ENCODE data around the gene FRMD8. TPM values are rescaled to one million over a fixed set of nuclear protein-coding genes. Genes with fewer than 3 reads are reported as not detected.

Gene FRMD8
- total and polyA plus RNA-seq, 9 of the 15 experiments (the other 6 are each of a cell fraction or from before 2014, with no cell fraction given): 4.5 to 54.5 (median 15.8) TPM

- TF ChIP-seq, protein P1, sequence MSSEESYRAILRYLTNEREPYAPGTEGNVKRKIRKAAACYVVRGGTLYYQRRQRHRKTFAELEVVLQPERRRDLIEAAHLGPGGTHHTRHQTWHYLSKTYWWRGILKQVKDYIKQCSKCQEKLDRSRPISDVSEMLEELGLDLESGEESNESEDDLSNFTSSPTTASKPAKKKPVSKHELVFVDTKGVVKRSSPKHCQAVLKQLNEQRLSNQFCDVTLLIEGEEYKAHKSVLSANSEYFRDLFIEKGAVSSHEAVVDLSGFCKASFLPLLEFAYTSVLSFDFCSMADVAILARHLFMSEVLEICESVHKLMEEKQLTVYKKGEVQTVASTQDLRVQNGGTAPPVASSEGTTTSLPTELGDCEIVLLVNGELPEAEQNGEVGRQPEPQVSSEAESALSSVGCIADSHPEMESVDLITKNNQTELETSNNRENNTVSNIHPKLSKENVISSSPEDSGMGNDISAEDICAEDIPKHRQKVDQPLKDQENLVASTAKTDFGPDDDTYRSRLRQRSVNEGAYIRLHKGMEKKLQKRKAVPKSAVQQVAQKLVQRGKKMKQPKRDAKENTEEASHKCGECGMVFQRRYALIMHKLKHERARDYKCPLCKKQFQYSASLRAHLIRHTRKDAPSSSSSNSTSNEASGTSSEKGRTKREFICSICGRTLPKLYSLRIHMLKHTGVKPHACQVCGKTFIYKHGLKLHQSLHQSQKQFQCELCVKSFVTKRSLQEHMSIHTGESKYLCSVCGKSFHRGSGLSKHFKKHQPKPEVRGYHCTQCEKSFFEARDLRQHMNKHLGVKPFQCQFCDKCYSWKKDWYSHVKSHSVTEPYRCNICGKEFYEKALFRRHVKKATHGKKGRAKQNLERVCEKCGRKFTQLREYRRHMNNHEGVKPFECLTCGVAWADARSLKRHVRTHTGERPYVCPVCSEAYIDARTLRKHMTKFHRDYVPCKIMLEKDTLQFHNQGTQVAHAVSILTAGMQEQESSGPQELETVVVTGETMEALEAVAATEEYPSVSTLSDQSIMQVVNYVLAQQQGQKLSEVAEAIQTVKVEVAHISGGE (CRISPR knock-in tag; IDR thresholded peaks at IDR 0.05): no peak
- TF ChIP-seq, protein P2, sequence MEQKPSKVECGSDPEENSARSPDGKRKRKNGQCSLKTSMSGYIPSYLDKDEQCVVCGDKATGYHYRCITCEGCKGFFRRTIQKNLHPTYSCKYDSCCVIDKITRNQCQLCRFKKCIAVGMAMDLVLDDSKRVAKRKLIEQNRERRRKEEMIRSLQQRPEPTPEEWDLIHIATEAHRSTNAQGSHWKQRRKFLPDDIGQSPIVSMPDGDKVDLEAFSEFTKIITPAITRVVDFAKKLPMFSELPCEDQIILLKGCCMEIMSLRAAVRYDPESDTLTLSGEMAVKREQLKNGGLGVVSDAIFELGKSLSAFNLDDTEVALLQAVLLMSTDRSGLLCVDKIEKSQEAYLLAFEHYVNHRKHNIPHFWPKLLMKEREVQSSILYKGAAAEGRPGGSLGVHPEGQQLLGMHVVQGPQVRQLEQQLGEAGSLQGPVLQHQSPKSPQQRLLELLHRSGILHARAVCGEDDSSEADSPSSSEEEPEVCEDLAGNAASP (IDR thresholded peaks at IDR 0.05): no peak
- TF ChIP-seq MTF1 (CRISPR knock-in tag; IDR thresholded peaks at IDR 0.05; ENCODE audit: borderline replicate concordance) (no peak), ATF3 (IDR thresholded peaks at IDR 0.05) (no peak), ATF3 (CRISPR knock-in tag; conservative IDR thresholded peaks at IDR 0.05) (peak; percentile 34; the same call in 1 of the 2 replicates), MAFK (IDR thresholded peaks at IDR 0.05; ENCODE audit: low read length) (peak; percentile 41), ZNF655 (CRISPR knock-in tag; IDR thresholded peaks at IDR 0.05) (no peak), ZNF407 (IDR thresholded peaks at IDR 0.05; ENCODE audit: low read depth) (no peak)
- TF ChIP-seq, protein P3, sequence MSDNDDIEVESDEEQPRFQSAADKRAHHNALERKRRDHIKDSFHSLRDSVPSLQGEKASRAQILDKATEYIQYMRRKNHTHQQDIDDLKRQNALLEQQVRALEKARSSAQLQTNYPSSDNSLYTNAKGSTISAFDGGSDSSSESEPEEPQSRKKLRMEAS (CRISPR knock-in tag; IDR thresholded peaks at IDR 0.05): no peak
Observed at GRCh38 chr11:65425105-65425970, 38.9 kb downstream of the FRMD8 start (continued).

All from K562 (cell line).